Measurements from ENCODE around the gene SOBP. TPM values are rescaled to one million over a fixed set of nuclear protein-coding genes. Genes with fewer than 3 reads are reported as not detected.

The SOBP gene
- total RNA-seq, 2 experiments from 2014 or later: 1.0 to 1.2 TPM

DNA sequence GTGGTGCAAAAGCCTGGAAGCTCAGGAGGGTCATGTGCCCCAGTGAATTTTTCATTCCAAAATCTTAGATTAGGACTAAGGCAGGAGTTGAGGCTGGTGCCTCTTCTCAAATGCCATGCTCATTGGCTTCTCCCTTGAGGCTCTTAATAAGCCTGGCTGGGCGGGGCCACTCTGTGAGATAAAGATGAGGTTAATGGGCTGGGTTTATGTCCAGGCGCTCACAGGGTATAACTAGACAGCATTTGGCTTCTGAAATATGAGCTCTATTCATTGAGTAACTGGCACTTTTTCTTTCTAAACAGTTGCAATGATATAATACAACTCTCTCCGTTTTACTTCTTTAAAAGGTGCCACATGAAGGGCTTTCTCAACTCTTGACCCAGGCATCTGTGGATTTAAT, 177.9 kb downstream of the SOBP start:
- ChIA-PET POLR2A (interaction anchor here (0.6 to 1.3 kb wide), 2 partner anchors 9 kb away, joined by 3 to 4 read pairs; no protein-coding TSS in a partner anchor), CTCF (no interaction called here)
- Mint-ChIP-seq H3K4me1 (ENCODE audit: low read depth) (peaks cover 63% of the 10 kb centered on the region), H3K4me3 (no peak overlapping the region), H3K9me3 (ENCODE audit: insufficient read depth) (no peaks in the 10 kb centered on the region), H3K27me3 (ENCODE audit: low read depth) (no peaks in the 10 kb centered on the region), H3K36me3 (ENCODE audit: low read depth) (peaks cover 2% of the 10 kb centered on the region), H3K27ac (no peak overlapping the region)
- ATAC-seq: no peak
- no peak for DNase-seq

DNA sequence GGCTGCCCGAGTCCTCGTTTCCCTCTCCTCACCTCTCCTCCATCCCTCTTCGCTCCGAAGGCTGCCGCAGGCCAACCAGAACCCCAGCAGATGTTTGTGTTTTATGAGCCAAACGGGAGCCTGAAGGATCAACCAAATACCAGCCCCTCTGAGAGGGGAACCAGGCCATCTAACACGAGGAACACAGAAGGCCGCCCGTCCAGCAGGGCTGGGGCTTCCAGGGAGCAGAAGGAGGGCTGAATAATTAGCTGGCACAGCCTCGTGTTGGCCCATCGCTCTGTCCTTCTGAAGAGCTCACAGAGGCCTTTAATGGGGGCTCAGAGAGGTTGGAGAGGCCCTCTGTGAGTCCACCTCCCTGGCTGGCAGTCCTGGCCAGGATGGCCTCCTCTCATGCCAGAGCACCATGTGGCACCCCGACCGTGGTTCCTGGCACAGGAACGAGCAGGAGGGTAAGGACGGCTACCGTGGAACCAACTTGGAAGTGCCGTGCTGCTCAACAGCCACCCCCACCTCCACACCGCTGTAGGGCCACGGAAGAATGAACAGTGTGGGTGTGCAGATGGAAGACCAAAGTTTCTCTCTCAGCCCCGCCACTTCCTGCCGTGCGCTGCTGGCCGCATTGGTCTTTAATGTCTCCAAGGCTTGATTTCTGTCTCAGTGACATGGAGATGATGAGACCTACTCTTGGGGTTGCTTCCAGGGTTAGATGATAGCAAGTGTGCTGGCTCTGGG, 179.0 kb downstream of the SOBP start:
- Mint-ChIP-seq H3K27me3 (ENCODE audit: low read depth) (no peaks in the 10 kb centered on the region), H3K27ac (peak overlapping the region; percentile 87), H3K4me1 (ENCODE audit: low read depth) (peaks cover 63% of the 10 kb centered on the region), H3K4me3 (no peak overlapping the region), H3K9me3 (ENCODE audit: insufficient read depth) (no peaks in the 10 kb centered on the region), H3K36me3 (ENCODE audit: low read depth) (peaks cover 2% of the 10 kb centered on the region)
- DNase-seq (peak; percentile 67), ATAC-seq (peak; percentile 91)
- ChIA-PET POLR2A (interaction anchor here (1.3 kb wide), 1 partner anchor 10 kb away, joined by 4 read pairs; no protein-coding TSS in a partner anchor), CTCF (interaction anchor here (0.9 to 4.6 kb wide), 4 partner anchors 12 to 351 kb away, joined by 3 to 28 read pairs (median 5); no protein-coding TSS in a partner anchor)

DNA sequence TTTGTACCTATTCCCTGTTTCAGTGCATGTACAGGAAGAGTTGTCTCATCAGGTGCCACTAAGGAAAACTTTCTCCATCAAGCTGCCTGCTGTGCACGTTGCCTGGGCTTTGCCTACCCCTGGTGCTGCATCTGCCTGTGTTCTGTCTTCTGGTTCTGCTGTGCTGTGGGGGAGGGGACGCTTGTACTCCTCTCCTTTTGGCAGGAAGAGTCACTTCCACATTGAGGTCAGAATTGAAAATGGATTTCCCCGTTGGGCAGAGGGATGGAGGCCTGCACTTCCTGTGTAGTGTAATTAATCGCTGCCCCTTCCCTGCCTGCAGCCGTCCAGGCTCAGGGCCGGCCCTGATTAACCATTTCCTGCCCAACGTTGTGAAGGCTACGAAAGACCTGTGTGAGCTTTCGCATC, 180.9 kb downstream of the SOBP start:
- Mint-ChIP-seq H3K27ac (peak overlapping the region; percentile 72), H3K36me3 (ENCODE audit: low read depth) (peaks cover under 1% of the 10 kb centered on the region), H3K27me3 (ENCODE audit: low read depth) (no peaks in the 10 kb centered on the region), H3K9me3 (ENCODE audit: insufficient read depth) (no peaks in the 10 kb centered on the region), H3K4me3 (peak overlapping the region; percentile 9), H3K4me1 (ENCODE audit: low read depth) (peaks cover 65% of the 10 kb centered on the region)
- POLR2A ChIA-PET: interaction anchor here (0.9 to 2.6 kb wide), 2 partner anchors 13 to 211 kb away, joined by 5 to 11 read pairs; partner anchors contain the start of gene PDSS2
- ATAC-seq (no peak), DNase-seq (peak; percentile 58)
- CTCF ChIA-PET: interaction anchor here (1.0 to 7.0 kb wide), 5 partner anchors 14 to 352 kb away, joined by 3 to 54 read pairs (median 7); no protein-coding TSS in a partner anchor

DNA sequence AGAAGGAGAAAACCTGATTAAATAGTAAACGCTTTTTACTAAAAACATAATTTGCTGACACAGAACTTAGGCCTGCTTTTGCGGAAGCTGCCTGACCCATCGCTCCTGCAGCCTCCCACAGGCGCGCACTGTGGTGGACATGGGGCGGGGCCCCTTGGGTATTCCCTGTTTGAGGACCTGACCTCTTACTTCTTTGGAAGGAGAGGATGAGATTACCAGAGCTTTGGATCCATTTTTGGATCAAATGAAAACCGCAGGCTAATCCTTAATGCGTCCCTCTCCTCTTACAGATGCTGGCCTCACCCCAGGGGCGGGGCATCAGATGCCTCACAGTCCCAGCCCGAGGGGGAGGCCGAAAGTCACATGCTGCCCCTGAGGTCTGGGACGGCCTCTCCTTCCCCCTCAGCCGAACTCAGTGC, 183.2 kb downstream of the SOBP start:
- ChIA-PET CTCF (interaction anchor here (1.2 to 7.0 kb wide), 6 partner anchors 15 to 354 kb away, joined by 3 to 54 read pairs (median 35); no protein-coding TSS in a partner anchor), POLR2A (no interaction called here)
- Mint-ChIP-seq H3K9me3 (ENCODE audit: insufficient read depth) (no peaks in the 10 kb centered on the region), H3K27me3 (ENCODE audit: low read depth) (no peaks in the 10 kb centered on the region), H3K27ac (no peak overlapping the region), H3K4me1 (ENCODE audit: low read depth) (peaks cover 48% of the 10 kb centered on the region), H3K36me3 (ENCODE audit: low read depth) (no peaks in the 10 kb centered on the region), H3K4me3 (no peak overlapping the region)
- ATAC-seq: no peak
- no peak for DNase-seq

DNA sequence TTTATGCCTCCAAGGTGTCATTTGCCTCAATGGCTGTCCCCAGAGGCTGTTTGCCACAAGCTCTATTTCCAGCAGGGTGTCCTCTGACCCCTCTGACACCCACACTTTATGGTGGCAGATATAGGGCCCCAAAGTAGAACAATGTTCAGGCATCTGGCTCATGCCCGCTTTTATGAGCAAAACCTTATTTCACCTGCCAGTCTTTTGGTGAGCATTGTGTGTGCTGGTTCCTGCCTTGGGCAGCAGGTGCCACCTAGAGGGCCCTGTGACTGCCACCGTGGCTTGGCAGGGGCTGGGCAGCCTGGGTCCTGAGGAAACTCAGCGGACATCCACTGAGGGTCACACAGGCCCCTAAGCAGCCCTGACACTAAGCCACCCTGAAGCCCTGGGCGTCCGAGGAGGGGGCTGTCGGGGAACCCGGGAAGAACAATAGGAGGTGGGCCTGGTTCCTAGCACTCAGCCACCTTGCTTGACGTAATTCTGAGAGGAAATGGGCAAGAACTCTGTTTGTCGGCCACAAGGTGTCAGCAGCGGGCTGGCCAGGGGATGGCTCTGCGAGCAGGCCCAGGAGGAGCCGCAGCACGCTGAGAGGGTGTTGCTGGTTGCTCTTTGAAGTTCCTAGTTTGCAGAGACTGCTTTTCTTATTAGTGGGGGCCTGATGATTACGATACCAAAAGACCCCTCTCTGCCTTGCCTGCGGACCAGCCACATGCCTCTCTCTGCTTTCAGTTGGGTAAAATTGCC, 185.2 kb downstream of the SOBP start:
- H3K4me1 Mint-ChIP-seq (ENCODE audit: low read depth): peaks cover 31% of the 10 kb centered on the region
- ChIA-PET POLR2A (interaction anchor here (2.5 kb wide), 1 partner anchor 18 kb away, joined by 10 read pairs; no protein-coding TSS in a partner anchor), CTCF (interaction anchor here (0.5 to 7.0 kb wide), 43 partner anchors 9 to 542 kb away, joined by 3 to 54 read pairs (median 4); partner anchors contain the start of genes PDSS2 and SOBP)
- no peaks in the 10 kb centered on the region for H3K9me3 Mint-ChIP-seq (ENCODE audit: insufficient read depth)
- DNase-seq (peak; percentile 93), ATAC-seq (peak; percentile 99)
- peak overlapping the region; percentile 95 for H3K27ac Mint-ChIP-seq
- peaks cover 2% of the 10 kb centered on the region for H3K27me3 Mint-ChIP-seq (ENCODE audit: low read depth)
- no peaks in the 10 kb centered on the region for H3K36me3 Mint-ChIP-seq (ENCODE audit: low read depth)
- H3K4me3 Mint-ChIP-seq: peak overlapping the region; percentile 71

DNA sequence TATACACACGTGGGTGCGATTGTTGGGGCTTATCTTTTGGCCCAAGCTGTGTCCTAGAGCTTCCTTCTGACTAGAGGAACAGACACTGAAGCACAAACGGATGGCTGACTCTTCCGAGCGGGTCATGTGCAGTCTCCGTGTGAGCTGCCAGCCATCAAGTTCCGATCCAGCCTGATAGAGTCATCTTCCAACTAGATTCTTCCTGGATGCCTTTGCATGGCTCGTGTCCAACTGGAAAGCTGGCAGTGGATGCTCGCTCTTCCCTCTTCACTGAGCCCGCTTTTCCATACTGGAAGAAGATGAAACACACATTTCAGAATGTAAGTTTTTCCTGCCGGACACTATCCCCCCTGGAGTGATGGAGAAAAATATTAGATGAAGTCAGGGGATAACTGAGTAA, 186.1 kb downstream of the SOBP start:
- ChIA-PET POLR2A (interaction anchor here (2.5 kb wide), 1 partner anchor 18 kb away, joined by 10 read pairs; no protein-coding TSS in a partner anchor), CTCF (interaction anchor here (0.6 to 7.0 kb wide), 19 partner anchors 9 to 383 kb away, joined by 3 to 54 read pairs (median 4); no protein-coding TSS in a partner anchor)
- no peak overlapping the region for H3K4me3 Mint-ChIP-seq
- no peaks in the 10 kb centered on the region for H3K9me3 Mint-ChIP-seq (ENCODE audit: insufficient read depth)
- H3K27me3 Mint-ChIP-seq (ENCODE audit: low read depth): peaks cover 2% of the 10 kb centered on the region
- ATAC-seq (no peak), DNase-seq (no peak)
- H3K4me1 Mint-ChIP-seq (ENCODE audit: low read depth): peaks cover 24% of the 10 kb centered on the region
- no peak overlapping the region for H3K27ac Mint-ChIP-seq
- H3K36me3 Mint-ChIP-seq (ENCODE audit: low read depth): no peaks in the 10 kb centered on the region

DNA sequence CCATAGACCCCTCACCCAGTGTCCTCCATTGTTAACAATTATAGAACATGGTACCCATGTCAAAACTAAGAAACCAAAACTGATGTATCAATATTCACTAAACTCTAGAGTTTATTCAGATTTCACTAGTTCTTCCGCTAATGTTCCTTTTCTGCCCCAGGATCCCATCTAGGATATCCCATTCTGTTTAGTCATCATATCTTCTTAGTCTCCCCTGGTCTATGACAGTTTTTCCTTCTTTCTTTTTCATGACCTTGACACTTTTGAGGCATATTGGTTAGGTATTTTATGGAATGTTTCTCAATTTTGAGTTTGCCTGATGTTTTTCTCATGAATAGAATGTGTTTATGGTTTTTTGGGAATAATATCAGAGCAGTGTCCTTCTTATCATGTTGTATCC, 187.5 kb downstream of the SOBP start:
- peaks cover 2% of the 10 kb centered on the region for H3K27me3 Mint-ChIP-seq (ENCODE audit: low read depth)
- H3K9me3 Mint-ChIP-seq (ENCODE audit: insufficient read depth): no peaks in the 10 kb centered on the region
- H3K27ac Mint-ChIP-seq: no peak overlapping the region
- ChIA-PET POLR2A (interaction anchor here (0.7 kb wide), 1 partner anchor 9 kb away, joined by 3 read pairs; no protein-coding TSS in a partner anchor), CTCF (interaction anchor here (1.0 to 7.0 kb wide), 5 partner anchors 35 to 373 kb away, joined by 3 to 54 read pairs (median 42); no protein-coding TSS in a partner anchor)
- H3K4me3 Mint-ChIP-seq: no peak overlapping the region
- no peak for DNase-seq
- peaks cover 13% of the 10 kb centered on the region for H3K4me1 Mint-ChIP-seq (ENCODE audit: low read depth)
- ATAC-seq: no peak
- no peaks in the 10 kb centered on the region for H3K36me3 Mint-ChIP-seq (ENCODE audit: low read depth)

DNA sequence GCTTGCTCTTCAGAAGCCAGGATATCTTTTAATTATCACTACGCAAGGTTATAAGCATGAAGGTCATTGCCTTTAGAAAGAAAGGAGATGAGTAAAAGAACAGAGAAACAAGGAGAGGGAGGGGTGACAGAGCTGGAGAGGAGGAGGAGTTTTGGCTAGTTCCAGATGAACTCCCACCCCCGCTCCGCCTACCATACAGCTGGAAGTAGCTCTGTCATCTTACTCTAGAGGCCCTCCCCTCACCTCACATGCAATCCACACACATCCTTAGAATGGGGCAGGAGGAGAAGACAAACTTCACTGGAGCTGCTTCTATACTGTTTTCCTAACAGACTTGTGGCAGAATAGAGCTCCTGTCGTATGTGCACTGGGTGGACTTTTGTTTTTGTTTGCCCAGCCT, 189.5 kb downstream of the SOBP start:
- no peak for ATAC-seq
- H3K27me3 Mint-ChIP-seq (ENCODE audit: low read depth): peaks cover 2% of the 10 kb centered on the region
- CTCF ChIA-PET: interaction anchor here (1.1 to 3.3 kb wide), 6 partner anchors 25 to 369 kb away, joined by 3 to 27 read pairs (median 10); no protein-coding TSS in a partner anchor
- no peak for DNase-seq
- POLR2A ChIA-PET: no interaction called here
- H3K4me3 Mint-ChIP-seq: no peak overlapping the region
- H3K4me1 Mint-ChIP-seq (ENCODE audit: low read depth): peaks cover 11% of the 10 kb centered on the region
- no peak overlapping the region for H3K27ac Mint-ChIP-seq
- H3K36me3 Mint-ChIP-seq (ENCODE audit: low read depth): no peaks in the 10 kb centered on the region
- H3K9me3 Mint-ChIP-seq (ENCODE audit: insufficient read depth): no peaks in the 10 kb centered on the region

DNA sequence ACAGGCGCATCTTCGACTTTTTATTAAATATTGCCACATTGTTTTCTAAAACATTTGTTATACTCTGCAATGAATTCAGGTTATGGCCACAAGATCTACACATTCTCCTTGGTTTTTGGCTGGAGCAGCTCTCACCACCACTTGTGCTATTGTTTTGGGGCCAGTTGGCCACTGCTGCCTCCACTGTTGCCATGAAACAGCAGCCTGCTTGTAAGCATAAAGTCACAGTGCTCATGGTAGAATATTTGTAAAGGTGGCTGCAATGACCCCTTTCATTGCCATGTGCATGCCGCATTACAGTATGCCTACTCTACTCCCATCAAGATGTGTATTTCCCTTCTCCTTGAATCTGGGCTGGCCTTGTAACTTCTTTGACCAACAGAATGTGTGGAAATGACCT, 192.8 kb downstream of the SOBP start:
- no peaks in the 10 kb centered on the region for H3K4me1 Mint-ChIP-seq (ENCODE audit: low read depth)
- no peak for DNase-seq
- CTCF ChIA-PET: no interaction called here
- ATAC-seq: no peak
- peaks cover 2% of the 10 kb centered on the region for H3K27me3 Mint-ChIP-seq (ENCODE audit: low read depth)
- H3K4me3 Mint-ChIP-seq: no peak overlapping the region
- POLR2A ChIA-PET: interaction anchor here (0.7 kb wide), 1 partner anchor 194 kb away, joined by 3 read pairs; no protein-coding TSS in a partner anchor
- H3K27ac Mint-ChIP-seq: no peak overlapping the region
- H3K9me3 Mint-ChIP-seq (ENCODE audit: insufficient read depth): no peaks in the 10 kb centered on the region
- H3K36me3 Mint-ChIP-seq (ENCODE audit: low read depth): no peaks in the 10 kb centered on the region

DNA sequence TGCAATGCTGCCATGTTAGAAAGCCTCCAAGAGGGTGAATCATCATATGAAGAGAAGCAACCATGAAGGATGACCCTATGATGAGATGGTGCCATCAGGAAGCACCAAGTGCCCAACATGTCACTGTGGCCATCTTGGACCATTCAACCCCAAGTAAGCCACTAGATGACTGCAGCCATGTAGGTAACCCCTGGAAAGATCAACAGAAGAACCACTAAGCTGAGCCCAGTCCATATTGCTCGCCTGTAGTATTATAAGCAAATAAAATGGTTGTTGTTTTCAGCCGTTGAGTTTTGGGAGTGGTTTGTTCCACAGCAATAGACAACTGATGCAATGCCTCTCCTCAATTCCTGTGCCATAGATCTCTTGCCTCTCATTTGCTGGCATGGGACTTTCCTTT, 193.3 kb downstream of the SOBP start:
- H3K4me3 Mint-ChIP-seq: no peak overlapping the region
- H3K9me3 Mint-ChIP-seq (ENCODE audit: insufficient read depth): no peaks in the 10 kb centered on the region
- ChIA-PET POLR2A (no interaction called here), CTCF (no interaction called here)
- no peak for DNase-seq
- no peak for ATAC-seq
- H3K36me3 Mint-ChIP-seq (ENCODE audit: low read depth): no peaks in the 10 kb centered on the region
- H3K4me1 Mint-ChIP-seq (ENCODE audit: low read depth): no peaks in the 10 kb centered on the region
- H3K27me3 Mint-ChIP-seq (ENCODE audit: low read depth): peaks cover 2% of the 10 kb centered on the region
- no peak overlapping the region for H3K27ac Mint-ChIP-seq

DNA sequence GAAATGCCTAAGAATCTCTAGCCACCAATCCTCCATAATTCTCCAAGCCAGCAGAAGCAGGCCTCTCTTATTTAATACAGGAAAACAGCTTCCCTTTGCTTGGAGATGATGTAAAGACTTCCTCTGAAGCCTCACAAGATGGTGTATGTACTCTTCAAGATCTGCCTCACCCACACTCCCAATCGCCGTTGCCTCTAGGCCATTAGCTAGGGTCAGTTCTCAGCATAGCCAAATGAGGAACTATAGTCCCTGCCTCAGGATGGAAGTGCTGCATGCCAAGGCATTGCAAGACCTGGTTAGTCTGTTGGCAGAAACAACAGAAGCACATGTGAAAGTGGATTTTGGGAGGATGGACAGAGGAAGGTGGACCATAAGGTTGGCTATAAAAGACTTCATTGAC, 195.1 kb downstream of the SOBP start:
- POLR2A ChIA-PET: no interaction called here
- CTCF ChIA-PET: interaction anchor here (0.7 to 1.7 kb wide), 3 partner anchors 9 to 163 kb away, joined by 3 to 5 read pairs (median 5); no protein-coding TSS in a partner anchor
- Mint-ChIP-seq H3K27me3 (ENCODE audit: low read depth) (no peaks in the 10 kb centered on the region), H3K27ac (no peak overlapping the region), H3K4me3 (no peak overlapping the region), H3K9me3 (ENCODE audit: insufficient read depth) (no peaks in the 10 kb centered on the region), H3K36me3 (ENCODE audit: low read depth) (no peaks in the 10 kb centered on the region), H3K4me1 (ENCODE audit: low read depth) (no peaks in the 10 kb centered on the region)
- no peak for DNase-seq
- no peak for ATAC-seq

All from activated CD8-positive, alpha-beta T cell treated with anti-CD3 and anti-CD28 coated beads, Interleukin-2, amount 10 ng/mL, durations not matched to agents 7 days and 5 days (primary cell).